HG03108 (cell line): ENCODE results near the gene NT5C.
"Not testable (repeated sequence)": the region's sequence is repeated elsewhere in the genome, so short reads cannot be mapped to it uniquely, and the experiment has no call there.

ENCODE experiments used
- ATAC-seq: cut with Tn5 transposase; IDR thresholded peaks from one replicate; pipeline ENCODE4 v1.9.1; 2021; ENCODE audit warnings: moderate library complexity; ENCODE audit not compliant: unreplicated experiment

Gene NT5C

GRCh38 chr17:75131278-75132017 is at the start of gene NT5C:
TSS of gene NT5C (minus strand) at chr17:75131742. CDS start at chr17:75131707, 35 bp downstream.
- peak; percentile 82 for ATAC-seq

- ATAC-seq = no peak
Measured at GRCh38 chr17:75181110-75181509, 49.6 kb upstream of the NT5C start.

- no peak for ATAC-seq
Measured at GRCh38 chr17:75178453-75178852, 46.9 kb upstream of the NT5C start.

DNA sequence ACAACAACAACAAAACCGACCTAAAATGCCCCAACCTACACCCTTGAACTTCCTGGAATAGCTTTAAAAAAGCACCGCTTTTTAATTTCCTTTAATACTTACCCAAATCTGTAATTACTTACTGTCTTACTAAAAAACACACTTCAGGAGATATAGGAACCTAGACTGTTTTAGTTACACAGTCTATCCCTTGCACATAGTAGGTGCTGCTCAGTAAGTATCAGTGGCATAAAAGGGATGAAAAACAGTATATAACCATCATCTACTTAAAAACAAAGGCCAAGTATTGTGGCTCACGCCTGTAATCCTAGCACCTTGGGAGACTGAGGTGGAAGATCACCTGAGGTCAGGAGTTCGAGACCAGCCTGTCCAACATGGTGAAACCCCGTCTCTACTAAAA is 45.1 kb upstream of the NT5C start:
- ATAC-seq = no peak

GRCh38 chr17:75174996-75175395 is 43.5 kb upstream of the NT5C start:
- no peak for ATAC-seq

DNA sequence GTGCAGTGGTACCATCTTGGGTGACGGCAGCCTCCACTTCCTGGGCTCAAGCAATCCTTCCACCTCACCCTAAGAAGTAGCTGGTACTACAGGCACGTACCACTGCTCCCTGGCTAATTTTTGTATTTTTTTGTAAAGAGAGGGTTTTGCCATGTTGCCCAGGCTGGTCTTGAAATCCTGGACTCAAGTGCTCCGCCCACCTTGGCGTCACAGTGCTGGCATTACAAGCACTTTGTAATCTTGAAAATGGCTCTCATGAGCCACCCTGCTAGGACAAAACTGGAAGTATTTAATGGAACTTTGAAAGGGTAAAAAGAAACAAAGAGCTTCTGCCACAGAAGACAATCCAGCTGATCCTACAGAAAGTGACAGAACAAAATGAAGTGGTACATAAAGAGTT is 42.0 kb upstream of the NT5C start:
- ATAC-seq = no peak

DNA sequence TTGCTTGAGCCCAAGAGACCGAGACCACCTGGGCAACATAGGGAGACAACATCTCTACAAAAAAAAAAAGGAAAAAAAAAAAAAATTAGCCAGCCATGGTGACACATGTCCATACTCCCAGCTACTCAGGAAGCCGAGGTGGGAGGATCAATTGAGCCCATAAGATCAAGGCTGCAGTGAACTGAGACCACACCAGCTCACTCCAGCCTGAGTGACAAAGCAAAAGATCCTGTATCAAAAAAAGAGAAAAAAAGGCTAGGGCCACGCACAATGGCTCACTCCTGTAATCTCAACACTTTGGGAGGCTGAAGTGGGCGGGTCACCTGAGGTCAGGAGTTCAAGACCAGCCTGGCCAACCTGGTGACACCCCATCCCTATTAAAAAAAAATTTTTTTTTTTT is 37.5 kb upstream of the NT5C start:
- ATAC-seq = no peak

- ATAC-seq = not testable (repeated sequence)
Measured at GRCh38 chr17:75164606-75165005, 33.1 kb upstream of the NT5C start.

- ATAC-seq = no peak
Measured at GRCh38 chr17:75163074-75163473, 31.5 kb upstream of the NT5C start.

DNA sequence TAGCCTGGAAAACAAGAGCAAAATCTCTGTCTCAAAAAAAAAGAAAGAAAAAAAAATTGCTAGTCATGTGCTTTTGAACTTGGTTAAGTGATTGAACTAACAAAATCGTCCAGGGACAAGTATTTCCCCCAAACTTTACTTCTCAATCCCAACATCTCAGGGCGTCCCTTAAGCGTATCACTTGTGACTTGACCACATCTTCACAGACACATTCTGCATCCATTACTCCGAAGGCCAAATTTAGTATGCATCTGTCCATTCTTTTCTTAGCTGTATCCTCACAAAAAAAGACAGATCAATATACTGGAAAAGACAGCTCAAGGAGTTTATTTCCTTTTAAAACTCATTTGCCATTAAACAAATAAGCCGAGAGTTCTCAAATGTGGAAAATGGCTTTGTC is 28.7 kb upstream of the NT5C start:
- ATAC-seq = no peak

DNA sequence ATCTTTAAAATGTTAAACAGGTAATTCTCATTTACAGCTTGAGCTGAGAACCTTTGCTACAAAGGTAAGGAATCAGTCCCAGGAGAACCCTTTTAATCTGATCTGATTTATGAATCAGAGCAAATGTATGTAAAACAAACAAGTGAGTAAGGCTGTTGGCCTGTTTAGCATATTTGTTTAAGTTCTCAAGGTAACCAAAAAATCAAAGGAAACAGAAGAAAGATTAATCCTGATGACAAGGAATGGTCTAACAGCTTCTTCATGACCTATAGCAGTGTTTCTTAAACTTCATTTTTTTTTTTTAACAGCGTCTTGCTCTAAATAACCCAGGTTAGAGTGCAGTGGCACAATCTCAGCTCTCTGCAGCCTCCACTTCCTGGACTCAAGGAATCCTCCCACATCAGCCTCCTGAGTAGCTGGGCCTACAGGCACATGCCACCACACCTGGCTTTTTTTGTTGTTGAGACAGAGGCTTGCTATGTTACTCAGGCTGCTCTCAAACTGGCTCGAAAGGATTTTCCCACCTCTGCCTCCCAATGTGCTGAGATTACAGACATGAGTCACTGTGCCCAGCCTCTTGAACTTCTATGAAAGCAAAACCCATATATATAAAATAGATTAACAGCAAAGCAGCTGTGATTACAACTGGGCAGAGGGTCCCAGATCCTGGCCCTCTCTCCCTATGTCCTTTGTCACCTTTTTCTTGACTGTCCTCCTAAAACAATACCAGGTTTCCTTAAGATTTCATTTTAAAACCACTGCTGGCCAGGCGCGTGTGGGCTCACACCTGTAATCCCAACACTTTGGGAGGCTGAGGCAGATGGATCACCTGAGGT is 27.9 kb upstream of the NT5C start:
- no peak for ATAC-seq

DNA sequence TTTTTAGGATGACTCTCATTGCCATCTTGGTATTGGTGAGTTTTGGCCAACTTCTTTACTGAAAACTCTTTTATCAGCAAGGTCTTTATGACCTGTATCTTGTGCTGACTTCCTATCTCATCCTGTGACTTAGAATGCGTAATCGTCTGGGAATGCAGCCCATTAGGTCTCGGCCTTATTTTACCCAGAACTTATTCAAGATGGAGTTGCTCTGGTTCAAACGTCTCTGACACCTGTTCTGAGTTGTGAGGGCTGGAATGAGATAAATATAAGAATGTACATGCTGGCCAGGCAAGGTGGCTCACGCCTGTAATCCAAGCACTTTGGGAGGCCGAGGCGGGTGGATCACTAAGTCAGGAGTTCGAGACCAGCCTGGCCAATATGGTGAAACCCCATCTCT is 26.9 kb upstream of the NT5C start:
- ATAC-seq = not testable (repeated sequence)

GRCh38 chr17:75155191-75155601 is 23.7 kb upstream of the NT5C start:
- no peak for ATAC-seq

- peak; percentile 92 for ATAC-seq
Measured at GRCh38 chr17:75154195-75155106, 22.9 kb upstream of the NT5C start, which contains the start of gene JPT1. TSS of gene JPT1 (minus strand) at chr17:75154512. CDS start at chr17:75154397, 115 bp downstream.

DNA sequence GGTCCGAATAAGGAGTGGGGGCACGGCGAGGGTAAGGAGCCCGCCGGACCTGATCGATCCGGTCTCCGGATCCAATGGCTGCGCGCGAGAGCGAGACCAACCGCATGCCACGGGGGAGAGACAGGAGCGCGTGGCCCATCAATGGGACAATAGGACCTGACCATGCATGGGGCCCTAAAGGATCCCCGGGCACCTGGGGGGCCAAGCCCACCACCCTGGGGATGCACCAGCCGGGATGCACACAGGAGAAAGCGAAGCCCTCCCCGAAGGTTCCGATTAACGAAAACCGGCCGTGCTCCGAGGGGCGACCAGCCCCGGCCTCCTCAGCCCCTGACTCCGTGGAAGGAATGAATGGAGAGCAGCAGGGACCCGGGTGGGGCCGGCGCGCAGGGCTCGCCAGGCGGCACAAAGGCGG is 22.2 kb upstream of the NT5C start:
- peak; percentile 28 for ATAC-seq

GRCh38 chr17:75152922-75153779 is 21.6 kb upstream of the NT5C start:
- no peak for ATAC-seq

- ATAC-seq = no peak
Measured at GRCh38 chr17:75152523-75152921, 21.0 kb upstream of the NT5C start.

DNA sequence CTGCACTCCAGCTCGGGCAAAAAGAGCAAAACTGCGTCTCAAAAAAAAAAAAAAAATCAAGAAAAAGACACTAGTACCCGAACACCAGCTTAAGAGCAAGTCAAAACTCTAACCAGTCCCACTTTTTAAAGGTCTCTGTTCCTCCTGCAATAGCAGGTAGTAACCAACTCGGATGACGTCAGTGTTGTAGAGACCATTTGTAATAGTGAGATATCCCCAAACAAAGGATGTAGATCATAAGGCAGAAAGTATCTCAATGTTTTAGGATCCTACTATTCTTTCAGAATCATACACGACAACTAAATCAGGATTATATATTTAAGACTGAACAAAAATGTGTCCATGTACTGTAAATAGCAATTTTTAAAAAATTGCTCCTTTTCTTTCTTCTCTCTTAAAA is 20.4 kb upstream of the NT5C start:
- ATAC-seq = no peak

DNA sequence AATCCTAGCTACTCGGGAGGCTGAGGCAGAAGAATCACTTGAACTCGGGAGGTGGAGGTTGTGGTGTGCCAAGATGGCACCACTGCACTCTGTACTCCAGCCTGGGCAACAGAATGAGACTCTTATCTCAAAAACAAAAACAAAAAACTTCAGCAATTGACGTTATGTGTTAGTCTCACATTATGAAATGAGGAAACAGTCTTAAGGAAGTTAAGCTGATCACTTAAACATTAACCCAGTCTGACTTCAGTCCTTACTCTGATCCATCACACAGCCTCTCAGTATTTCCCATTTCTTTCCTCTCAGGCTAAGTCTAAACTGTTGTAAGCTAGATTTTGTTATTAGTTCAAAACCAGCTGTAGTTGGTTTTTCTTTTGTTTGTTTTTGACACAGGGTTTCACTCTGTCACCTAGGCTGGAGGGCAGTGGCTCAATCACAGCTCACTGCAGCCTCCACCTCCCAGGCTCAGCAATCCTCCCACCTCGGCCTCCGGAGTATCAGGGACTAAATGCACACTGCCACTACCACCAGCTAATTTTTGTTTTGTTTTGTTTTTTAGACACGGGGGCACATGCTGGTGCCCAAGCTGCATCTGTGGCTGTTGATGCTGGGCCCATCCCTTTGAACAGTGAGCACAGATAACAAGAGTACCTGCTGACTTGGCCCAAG is 16.5 kb upstream of the NT5C start:
- ATAC-seq = no peak

GRCh38 chr17:75146592-75146991 is 15.1 kb upstream of the NT5C start:
- ATAC-seq = no peak
